ENCODE results near the gene RCOR2. TPM values are rescaled to one million over a fixed set of nuclear protein-coding genes. Genes with fewer than 3 reads are reported as not detected.

RCOR2 gene
- total and polyA plus RNA-seq, 2 of the 13 experiments (the other 11 are each of a cell fraction or from before 2014, with no cell fraction given), result 8.3 to 8.5 TPM

DNA sequence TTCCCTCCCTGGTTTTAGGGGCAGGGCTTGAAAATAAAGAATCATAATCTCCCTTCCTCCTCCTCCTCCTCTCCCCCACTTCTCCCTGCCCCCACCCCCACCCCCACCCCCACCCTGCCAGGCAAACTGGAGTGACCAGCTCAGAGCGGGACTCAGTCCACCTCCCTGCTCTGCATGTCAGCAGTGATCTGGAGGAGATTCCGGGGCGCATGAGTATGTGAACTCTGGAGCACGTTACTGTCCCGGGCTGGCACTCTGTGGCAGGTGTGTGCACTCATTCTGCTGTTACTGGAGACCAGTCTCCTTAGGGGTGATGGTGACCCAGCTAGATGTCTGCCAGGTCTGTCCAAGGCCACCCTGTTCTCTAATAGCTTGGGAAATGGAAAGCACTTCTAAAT is 44.2 kb downstream of the RCOR2 start:
- peak overlapping the region; percentile 64 for H3K27ac ChIP-seq (ENCODE audit: extremely low read length, insufficient read depth, low read length)
- ATAC-seq (peak; percentile 3; the same call in 1 of the 3 replicates), DNase-seq (ENCODE audit: low spot score) (no peak), FAIRE-seq (no peak)
- peak overlapping the region; percentile 72; the same call in 1 of the 2 replicates for H3K4me2 ChIP-seq (ENCODE audit: low read depth, low read length)
- in situ Hi-C loops (cut with HindIII; ENCODE audit: extremely low pct_ligation_motif_present, low pct_unique_long_range_greater_than_20kb) (no loop called here), intact Hi-C loops (cut with micrococcal nuclease; ENCODE audit: unreplicated experiment) (loop anchor here (1.0 to 2.0 kb wide), 2 partner anchors 35 to 106 kb away; no protein-coding TSS in a partner anchor)
- H3K27me3 ChIP-seq (ENCODE audit: control insufficient read depth in 1 of 2, insufficient read depth in 2 of 2, low read length in 2 of 2), result no peaks in the 10 kb centered on the region
- no peak overlapping the region for H2AFZ ChIP-seq (ENCODE audit: low read length)
- H3K36me3 ChIP-seq (replicated peaks in 1 of 2; ENCODE audit: control insufficient read depth in 1 of 2, insufficient read depth in 2 of 2, low read length in 2 of 2), result peaks cover 1 to 20% of the 10 kb centered on the region in 2 experiments; a peak in 4 of 5 replicates
- POLR2A ChIA-PET, result interaction anchor here (0.6 to 2.1 kb wide), 7 partner anchors 10 to 73 kb away, joined by 3 to 15 read pairs (median 5); partner anchors contain the start of genes MARK2 and RCOR2
- no peak overlapping the region; a peak in 1 of 6 replicates for H3K4me3 ChIP-seq (replicated peaks in 1 of 3; ENCODE audit: insufficient read depth in 1 of 3, low read depth in 2 of 3, low read length in 3 of 3)
- no peaks in the 10 kb centered on the region for H3K9me3 ChIP-seq (ENCODE audit: low read length)
- TF ChIP-seq, protein P1, sequence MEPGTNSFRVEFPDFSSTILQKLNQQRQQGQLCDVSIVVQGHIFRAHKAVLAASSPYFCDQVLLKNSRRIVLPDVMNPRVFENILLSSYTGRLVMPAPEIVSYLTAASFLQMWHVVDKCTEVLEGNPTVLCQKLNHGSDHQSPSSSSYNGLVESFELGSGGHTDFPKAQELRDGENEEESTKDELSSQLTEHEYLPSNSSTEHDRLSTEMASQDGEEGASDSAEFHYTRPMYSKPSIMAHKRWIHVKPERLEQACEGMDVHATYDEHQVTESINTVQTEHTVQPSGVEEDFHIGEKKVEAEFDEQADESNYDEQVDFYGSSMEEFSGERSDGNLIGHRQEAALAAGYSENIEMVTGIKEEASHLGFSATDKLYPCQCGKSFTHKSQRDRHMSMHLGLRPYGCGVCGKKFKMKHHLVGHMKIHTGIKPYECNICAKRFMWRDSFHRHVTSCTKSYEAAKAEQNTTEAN (CRISPR knock-in tag; conservative IDR thresholded peaks at IDR 0.05), result no peak
- no peak for TF ChIP-seq GLMP (CRISPR knock-in tag; IDR thresholded peaks at IDR 0.05; ENCODE audit: borderline replicate concordance)
- TF ChIP-seq MIXL1 (CRISPR knock-in tag; IDR thresholded peaks at IDR 0.05), result no peak
- TF ChIP-seq ZNF782 (CRISPR knock-in tag; IDR thresholded peaks at IDR 0.05; ENCODE audit: borderline replicate concordance), result no peak
- TF ChIP-seq NR3C1 (CRISPR knock-in tag; IDR thresholded peaks at IDR 0.05), result no peak
- TF ChIP-seq SMAD1 (CRISPR knock-in tag; IDR thresholded peaks at IDR 0.05; ENCODE audit: borderline replicate concordance, low read depth), result no peak
- TF ChIP-seq GFI1 (CRISPR knock-in tag; IDR thresholded peaks at IDR 0.05; ENCODE audit: borderline replicate concordance), result no peak
- TF ChIP-seq CBX1 (IDR thresholded peaks at IDR 0.05; ENCODE audit: low read depth), result no peak
- TF ChIP-seq ZSCAN12 (CRISPR knock-in tag; IDR thresholded peaks at IDR 0.05), result no peak
- peak overlapping the region; percentile 13; the same call in 1 of the 2 replicates for H3K9ac ChIP-seq (ENCODE audit: insufficient read depth, low read depth, low read length)
- no peaks in the 10 kb centered on the region for H4K20me1 ChIP-seq (ENCODE audit: insufficient read depth, low read length)
- no TSS peak for BruUV-seq (replicated peaks)
- H3K79me2 ChIP-seq (ENCODE audit: insufficient read depth, low read length), result peaks cover 54% of the 10 kb centered on the region
- CTCF ChIA-PET (ENCODE audit: low intra/inter-chr PET ratio, low total read pairs), result interaction anchor here (1.6 kb wide), 1 partner anchor 35 kb away, joined by 12 read pairs; no protein-coding TSS in a partner anchor
- H3K4me1 ChIP-seq (ENCODE audit: insufficient read depth, low read length), result peaks cover 26% of the 10 kb centered on the region
- 64% methylated on average over 5 of the region's 5 CpGs for WGBS (ENCODE audit: low lambda C conversion rate)

Measured in HepG2 (cell line).